H1 (cell line): ENCODE results near the gene LCE1D. TPM values are rescaled to one million over a fixed set of nuclear protein-coding genes. Genes with fewer than 3 reads are reported as not detected.

Experiments
- CTCF ChIA-PET: fragments of 300-600 bp; sonication (Branson Sonifier 250); formaldehyde crosslinking; loops from one replicate; lab custom pipeline; 2021; ENCODE audit not compliant: partially characterized antibody; lab: Charles Lee
- POLR2A ChIA-PET: fragments of 300-600 bp; sonication (Branson Sonifier 250); formaldehyde crosslinking; loops from one replicate; lab custom pipeline; 2021; ENCODE audit warnings: inconsistent platforms; ENCODE audit not compliant: partially characterized antibody; lab: Charles Lee
- DNase-seq, 2 experiments: peaks; one replicate each; pipeline versions ENCODE4 v3.0.0 to v3.0.0-alpha.2; 2010 to 2022; ENCODE audit warnings: low spot score in 2 of 2, low read depth in 1 of 2, mixed read lengths in 1 of 2
- FAIRE-seq: peaks from 2 replicates; lab custom pipeline; 2011; peaks lifted over from hg19 to GRCh38; lab: Jason Lieb, UNC
- H2AFZ ChIP-seq: 2 replicates; pipeline ENCODE4 v1.8.1; 2012; ENCODE audit warnings: low read length, inconsistent platforms
- H2AK5ac ChIP-seq: 2 replicates; pipeline ENCODE4 v1.6.1; 2013; ENCODE audit warnings: low read depth, low read length
- H2BK120ac ChIP-seq: replicated peaks from 2 replicates; pipeline ENCODE3; 2013; ENCODE audit warnings: low read depth, low read length, inconsistent platforms
- H2BK12ac ChIP-seq: 2 replicates; pipeline ENCODE4 v1.6.1; 2013; ENCODE audit warnings: low read depth, low read length
- H2BK15ac ChIP-seq: 2 replicates; pipeline ENCODE4 v1.6.1; 2013; ENCODE audit warnings: low read length
- H2BK20ac ChIP-seq: 2 replicates; pipeline ENCODE4 v1.6.1; 2013; ENCODE audit warnings: low read length
- H2BK5ac ChIP-seq: 2 replicates; pipeline ENCODE4 v1.6.1; 2013; ENCODE audit warnings: low read depth, low read length
- H3K14ac ChIP-seq: 2 replicates; pipeline ENCODE4 v1.6.1; 2013; ENCODE audit warnings: inconsistent platforms; ENCODE audit not compliant: insufficient read length
- H3K18ac ChIP-seq: 2 replicates; pipeline ENCODE4 v1.6.1; 2013; ENCODE audit warnings: low read length; ENCODE audit errors: extremely low read depth
- H3K23ac ChIP-seq: 2 replicates; pipeline ENCODE4 v1.6.1; 2013; ENCODE audit warnings: inconsistent platforms; ENCODE audit not compliant: insufficient read length
- H3K23me2 ChIP-seq: 2 replicates; pipeline ENCODE4 v1.6.1; 2013; ENCODE audit warnings: low read depth, low read length
- H3K27ac ChIP-seq: 2 replicates; pipeline ENCODE4 v1.6.1; 2011; ENCODE audit warnings: low read depth, low read length, inconsistent platforms
- H3K27me3 ChIP-seq, 4 experiments: replicated peaks in 1 of 4; 1 replicate in 1 of 4; 2 replicates in 3 of 4; pipeline versions ENCODE4 v1.6.1 to v1.8.1; 2011 to 2013; ENCODE audit warnings: low read length in 3 of 4, mild to moderate bottlenecking in 3 of 4, inconsistent platforms in 2 of 4, mixed read lengths in 2 of 4, moderate library complexity in 1 of 4; ENCODE audit not compliant: control insufficient read depth in 3 of 4, insufficient read depth in 3 of 4; ENCODE audit errors: extremely low read depth in 1 of 4
- H3K36me3 ChIP-seq, 4 experiments: 2 replicates each; pipeline versions ENCODE4 v1.6.1 to v1.8.1; 2011 to 2013; ENCODE audit warnings: mild to moderate bottlenecking in 4 of 4, low read length in 3 of 4, moderate library complexity in 2 of 4, control low read depth in 1 of 4, inconsistent platforms in 1 of 4; ENCODE audit not compliant: insufficient read depth in 4 of 4, control insufficient read depth in 2 of 4
- H3K4ac ChIP-seq: replicated peaks from 2 replicates; pipeline ENCODE3; 2013; ENCODE audit warnings: low read length, low read depth, mixed read lengths, inconsistent platforms; ENCODE audit not compliant: insufficient read length
- H3K4me1 ChIP-seq, 4 experiments: replicated peaks in 1 of 4; 1 replicate in 1 of 4; 2 replicates in 3 of 4; pipeline versions ENCODE4 v1.6.1 to v1.8.1; 2011 to 2013; ENCODE audit warnings: low read length in 3 of 4, inconsistent platforms in 2 of 4, mixed read lengths in 1 of 4; ENCODE audit not compliant: insufficient read depth in 4 of 4, control insufficient read depth in 3 of 4
- H3K4me2 ChIP-seq, 2 experiments: 2 replicates each; pipeline versions ENCODE4 v1.6.1 to v1.8.1; 2011 to 2013; ENCODE audit warnings: low read depth in 2 of 2, low read length in 2 of 2, control low read depth in 1 of 2, inconsistent platforms in 1 of 2, mild to moderate bottlenecking in 1 of 2; ENCODE audit not compliant: insufficient read depth in 1 of 2
- H3K4me3 ChIP-seq, 4 experiments: fragments of 200-600, 300-600 bp in 1 of 4; sonication (generic), shearing (Covaris generic), sonication (Bioruptor Twin) in 1 of 4; 2 replicates each; pipeline versions ENCODE4 v1.5.1 to v1.8.1; 2011 to 2016; ENCODE audit warnings: low read length in 4 of 4, low read depth in 3 of 4, control low read depth in 2 of 4, inconsistent platforms in 2 of 4, mild to moderate bottlenecking in 2 of 4, mixed read lengths in 1 of 4, moderate library complexity in 1 of 4; ENCODE audit not compliant: insufficient read depth in 2 of 4; ENCODE audit errors: extremely low read depth in 1 of 4
- H3K56ac ChIP-seq: replicated peaks from 2 replicates; pipeline ENCODE3; 2013; ENCODE audit warnings: low read depth, mild to moderate bottlenecking, mixed read lengths, low read length, inconsistent platforms; ENCODE audit not compliant: insufficient read length
- H3K79me1 ChIP-seq: 2 replicates; pipeline ENCODE4 v1.6.1; 2013; ENCODE audit warnings: low read depth, low read length, control low read depth
- H3K79me2 ChIP-seq, 2 experiments: 2 replicates each; pipeline versions ENCODE4 v1.6.1 to v1.8.1; 2012 to 2013; ENCODE audit warnings: low read length in 2 of 2, mild to moderate bottlenecking in 2 of 2, inconsistent platforms in 1 of 2; ENCODE audit not compliant: insufficient read depth in 2 of 2, control insufficient read depth in 1 of 2
- H3K9ac ChIP-seq, 4 experiments: replicated peaks in 1 of 4; 1 replicate in 1 of 4; 2 replicates in 3 of 4; pipeline versions ENCODE4 v1.6.1 to v1.8.1; 2011 to 2013; ENCODE audit warnings: low read depth in 3 of 4, low read length in 3 of 4, control low read depth in 2 of 4, mild to moderate bottlenecking in 2 of 4, moderate library complexity in 2 of 4, inconsistent platforms in 1 of 4; ENCODE audit errors: extremely low read depth in 1 of 4
- H3K9me3 ChIP-seq, 2 experiments: 2 replicates each; pipeline versions ENCODE4 v1.6.1 to v1.8.1; 2012 to 2013; ENCODE audit warnings: mild to moderate bottlenecking in 2 of 2, moderate library complexity in 2 of 2, control low read depth in 1 of 2, inconsistent platforms in 1 of 2, low read depth in 1 of 2, low read length in 1 of 2, mixed read lengths in 1 of 2; ENCODE audit not compliant: insufficient read depth in 2 of 2
- H4K20me1 ChIP-seq, 2 experiments: replicated peaks in 1 of 2; 2 replicates each; pipeline versions ENCODE3 to v1.8.1; 2011 to 2013; ENCODE audit warnings: inconsistent platforms in 2 of 2, low read length in 2 of 2, mild to moderate bottlenecking in 1 of 2; ENCODE audit not compliant: insufficient read depth in 2 of 2, control insufficient read depth in 1 of 2
- H4K5ac ChIP-seq: 2 replicates; pipeline ENCODE4 v1.6.1; 2013; ENCODE audit warnings: low read length, low read depth, mixed read lengths, inconsistent platforms; ENCODE audit not compliant: insufficient read length
- H4K8ac ChIP-seq: 2 replicates; pipeline ENCODE4 v1.8.0; 2013; ENCODE audit warnings: mild to moderate bottlenecking, moderate library complexity, low read length, inconsistent platforms; ENCODE audit not compliant: insufficient read depth; ENCODE audit errors: extremely low read depth
- H4K91ac ChIP-seq: replicated peaks from 2 replicates; pipeline ENCODE3; 2013; ENCODE audit warnings: low read length, mixed read lengths, inconsistent platforms; ENCODE audit not compliant: insufficient read length
- CBX5 ChIP-seq: fragments of 300-800, 300-1000 bp; sonication (generic); IDR thresholded peaks from 2 replicates; pipeline ENCODE4 v1.7.1; 2016; ENCODE audit warnings: antibody characterized with exemption, low read length, low read depth
- CHD2 ChIP-seq: IDR thresholded peaks from 2 replicates; pipeline ENCODE4 v1.6.1; 2012; ENCODE audit warnings: low read length, improper control_type of control experiment
- CREB1 ChIP-seq: IDR thresholded peaks from 2 replicates; pipeline ENCODE4 v1.6.1; 2012; ENCODE audit warnings: inconsistent platforms
- EGR1 ChIP-seq: IDR thresholded peaks from 2 replicates; pipeline ENCODE4 v1.6.1; 2011; ENCODE audit warnings: low read depth, low read length, borderline replicate concordance
- HDAC6 ChIP-seq: IDR thresholded peaks from one replicate; pipeline ENCODE4 v1.7.1; 2012; ENCODE audit warnings: low read depth, mild to moderate bottlenecking, inconsistent platforms, low read length, moderate library complexity
- MAFK ChIP-seq: IDR thresholded peaks from 2 replicates; pipeline ENCODE4 v1.6.1; 2012; ENCODE audit warnings: low read depth, mild to moderate bottlenecking, improper control_type of control experiment, low read length
- NANOG ChIP-seq: IDR thresholded peaks from 2 replicates; pipeline ENCODE4 v1.6.1; 2011; ENCODE audit warnings: low read length, low read depth, mild to moderate bottlenecking, inconsistent platforms; ENCODE audit not compliant: insufficient read depth, poor library complexity, severe bottlenecking
- NRF1 ChIP-seq: IDR thresholded peaks from 2 replicates; pipeline ENCODE4 v1.6.1; 2011; ENCODE audit warnings: mild to moderate bottlenecking, low read depth, low read length, improper control_type of control experiment
- POU5F1 ChIP-seq: IDR thresholded peaks from 2 replicates; pipeline ENCODE4 v1.6.1; 2011; ENCODE audit warnings: low read depth, mild to moderate bottlenecking, low read length, moderate library complexity
- RFX5 ChIP-seq: IDR thresholded peaks from 2 replicates; pipeline ENCODE4 v1.6.1; 2011; ENCODE audit warnings: low read depth, low read length, improper control_type of control experiment, borderline replicate concordance
- RNF2 ChIP-seq: fragments of 200-900, 300-1000 bp; sonication (generic); IDR thresholded peaks from 2 replicates; pipeline ENCODE4 v1.7.1; 2016; ENCODE audit warnings: borderline replicate concordance, low read depth, mild to moderate bottlenecking, antibody characterized with exemption, low read length; ENCODE audit not compliant: poor library complexity, severe bottlenecking; ENCODE audit errors: missing control alignments
- SUZ12 ChIP-seq: fragments of 200-600 bp; sonication (generic); IDR thresholded peaks from 2 replicates; pipeline ENCODE4 v1.6.1; 2012; ENCODE audit warnings: mild to moderate bottlenecking, inconsistent platforms, low read length, moderate library complexity, mixed read lengths
- TAF1 ChIP-seq: IDR thresholded peaks from 2 replicates; pipeline ENCODE4 v1.6.1; 2011; ENCODE audit warnings: mild to moderate bottlenecking, low read depth, low read length
- USF2 ChIP-seq: IDR thresholded peaks from 2 replicates; pipeline ENCODE4 v1.6.1; 2011; ENCODE audit warnings: low read length, improper control_type of control experiment
- WGBS, 2 experiments: shearing (Covaris generic) in 1 of 2; methylation state at CpG; one replicate each; pipeline versions ENCODE4 v1.1.6 to v1.1.7; 2013 to 2015; ENCODE audit warnings: low lambda C conversion rate in 2 of 2, mixed read lengths in 2 of 2, inconsistent platforms in 1 of 2, low coverage in 1 of 2, missing lambda C conversion rate in 1 of 2; ENCODE audit not compliant: insufficient replicate concordance in 2 of 2, insufficient coverage in 1 of 2, insufficient read length in 1 of 2; ENCODE audit errors: extremely low coverage in 1 of 2, missing lambda C conversion rate in 1 of 2; 5-methylcytosine and 5-hydroxymethylcytosine counted together
- polyA plus RNA-seq, 7 experiments: library from polyadenylated mRNA; depleted of rRNA in 3 of 7; stranded (reverse) in 5 of 7; unstranded in 2 of 7; fragments of >200 nt in 5 of 7; fragments of 200-250 nt in 2 of 7; gene quantifications; 1 replicate in 5 of 7; 2 replicates in 1 of 7; 4 replicates in 1 of 7; pipeline versions ENCODE4 v1.2.1 to v1.2.3, GENCODE V29; 2011 to 2013; ENCODE audit warnings: missing spikeins in 2 of 7, mixed read lengths in 2 of 7
- total RNA-seq: library from RNA; stranded (reverse); fragmentation: NEBNext Ultra II Directional; extraction: Animal tissue kit (Norgen Biotek cat#: 25700); gene quantifications from 2 replicates; pipeline ENCODE4 v1.2.1, GENCODE V29; 2021

The LCE1D gene
- total and polyA plus RNA-seq, 2 of the 8 experiments (the other 6 are each of a cell fraction or from before 2014, with no cell fraction given): not detected

GRCh38 chr1:152801333-152801732 is 4.8 kb downstream of the LCE1D start:
- CTCF ChIA-PET: interaction anchor here (0.6 kb wide), 1 partner anchor 749 kb away, joined by 3 read pairs; no protein-coding TSS in a partner anchor
- DNase-seq (no peak), FAIRE-seq (no peak)
- H3K23me2 ChIP-seq: no peaks in the 10 kb centered on the region
- no peak overlapping the region for H2BK12ac ChIP-seq
- H2AFZ ChIP-seq: no peak overlapping the region
- no peak overlapping the region for H3K27ac ChIP-seq
- H2BK15ac ChIP-seq: no peak overlapping the region
- no peak overlapping the region for H2AK5ac ChIP-seq
- H3K4me1 ChIP-seq: no peaks in the 10 kb centered on the region
- H3K27me3 ChIP-seq: no peaks in the 10 kb centered on the region
- no peaks in the 10 kb centered on the region for H4K20me1 ChIP-seq
- H4K8ac ChIP-seq: no peak overlapping the region
- H3K79me2 ChIP-seq: no peaks in the 10 kb centered on the region
- POLR2A ChIA-PET: no interaction called here
- H3K9ac ChIP-seq: no peak overlapping the region
- no peak overlapping the region for H3K4me2 ChIP-seq
- no peak overlapping the region for H3K4ac ChIP-seq
- H2BK20ac ChIP-seq: no peak overlapping the region
- H3K23ac ChIP-seq: no peak overlapping the region
- no peak overlapping the region for H3K18ac ChIP-seq
- H3K79me1 ChIP-seq: no peaks in the 10 kb centered on the region
- no peaks in the 10 kb centered on the region for H3K36me3 ChIP-seq
- WGBS, 2 experiments: 67% methylated on average over 1 of the region's 1 CpG; no CpG with 5 or more reads in 1 of the 2 experiments
- no peak overlapping the region for H2BK5ac ChIP-seq
- no peak overlapping the region for H2BK120ac ChIP-seq
- no peak overlapping the region for H3K4me3 ChIP-seq
- no peak overlapping the region for H4K5ac ChIP-seq
- peaks cover 56 to 77% of the 10 kb centered on the region in 2 experiments for H3K9me3 ChIP-seq
- no peak overlapping the region for H3K14ac ChIP-seq
- no peak overlapping the region for H4K91ac ChIP-seq
- H3K56ac ChIP-seq: no peak overlapping the region
- TF ChIP-seq MAFK: no peak
- no peak for TF ChIP-seq CBX5
- TF ChIP-seq HDAC6: no peak
- TF ChIP-seq USF2: no peak
- TF ChIP-seq RFX5: no peak
- no peak for TF ChIP-seq POU5F1
- no peak for TF ChIP-seq SUZ12
- no peak for TF ChIP-seq CREB1
- no peak for TF ChIP-seq CHD2
- no peak for TF ChIP-seq TAF1
- TF ChIP-seq EGR1: no peak
- no peak for TF ChIP-seq RNF2
- no peak for TF ChIP-seq NRF1
- no peak for TF ChIP-seq NANOG
